ENCODE measurements around the gene SMARCD3.

The SMARCD3 gene

GRCh38 chr7:151236406-151236805 is 12.1 kb downstream of the SMARCD3 start:
- H3K4me3 ChIP-seq (ENCODE audit: low read depth, low read length): no peak overlapping the region
- DNase-seq (ENCODE audit: low read depth): no peak
- TF ChIP-seq, protein P1, sequence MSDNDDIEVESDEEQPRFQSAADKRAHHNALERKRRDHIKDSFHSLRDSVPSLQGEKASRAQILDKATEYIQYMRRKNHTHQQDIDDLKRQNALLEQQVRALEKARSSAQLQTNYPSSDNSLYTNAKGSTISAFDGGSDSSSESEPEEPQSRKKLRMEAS (IDR thresholded peaks at IDR 0.05; ENCODE audit: low read depth, low read length): no peak
- TF ChIP-seq CTCF (IDR thresholded peaks at IDR 0.05; ENCODE audit: low read depth, low read length): no peak
- no peak for TF ChIP-seq POLR2A (IDR thresholded peaks at IDR 0.05; ENCODE audit: extremely low read depth, insufficient read length)
- TF ChIP-seq MYC (IDR thresholded peaks at IDR 0.05; ENCODE audit: low read depth, low read length): no peak

DNA sequence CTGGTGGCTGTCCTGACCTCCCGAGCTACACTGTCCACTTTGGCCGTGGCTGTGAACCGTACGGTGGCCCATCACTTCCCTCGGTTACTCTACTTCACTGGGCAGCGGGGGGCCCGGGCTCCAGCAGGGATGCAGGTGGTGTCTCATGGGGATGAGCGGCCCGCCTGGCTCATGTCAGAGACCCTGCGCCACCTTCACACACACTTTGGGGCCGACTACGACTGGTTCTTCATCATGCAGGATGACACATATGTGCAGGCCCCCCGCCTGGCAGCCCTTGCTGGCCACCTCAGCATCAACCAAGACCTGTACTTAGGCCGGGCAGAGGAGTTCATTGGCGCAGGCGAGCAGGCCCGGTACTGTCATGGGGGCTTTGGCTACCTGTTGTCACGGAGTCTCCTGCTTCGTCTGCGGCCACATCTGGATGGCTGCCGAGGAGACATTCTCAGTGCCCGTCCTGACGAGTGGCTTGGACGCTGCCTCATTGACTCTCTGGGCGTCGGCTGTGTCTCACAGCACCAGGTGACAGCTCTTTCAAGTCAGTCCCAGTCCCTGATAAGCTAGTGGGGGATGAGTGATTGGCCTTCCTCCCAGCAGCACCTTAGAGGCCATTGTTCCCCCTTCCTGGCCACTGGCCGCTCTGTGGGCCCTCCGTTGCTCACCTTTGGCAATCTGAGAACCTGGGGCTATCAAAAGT is 13.3 kb downstream of the SMARCD3 start:
- no peak overlapping the region for H3K4me3 ChIP-seq (ENCODE audit: low read depth, low read length)
- TF ChIP-seq CTCF (IDR thresholded peaks at IDR 0.05; ENCODE audit: low read depth, low read length) (no peak), MYC (IDR thresholded peaks at IDR 0.05; ENCODE audit: low read depth, low read length) (no peak), POLR2A (IDR thresholded peaks at IDR 0.05; ENCODE audit: extremely low read depth, insufficient read length) (no peak)
- TF ChIP-seq, protein P1 (IDR thresholded peaks at IDR 0.05; ENCODE audit: low read depth, low read length): no peak
- no peak for DNase-seq (ENCODE audit: low read depth)

GRCh38 chr7:151233804-151234203 is 14.7 kb downstream of the SMARCD3 start:
- TF ChIP-seq MYC (IDR thresholded peaks at IDR 0.05; ENCODE audit: low read depth, low read length) (no peak), CTCF (IDR thresholded peaks at IDR 0.05; ENCODE audit: low read depth, low read length) (no peak), POLR2A (IDR thresholded peaks at IDR 0.05; ENCODE audit: extremely low read depth, insufficient read length) (no peak)
- TF ChIP-seq, protein P1 (IDR thresholded peaks at IDR 0.05; ENCODE audit: low read depth, low read length): no peak
- peak overlapping the region; percentile 92 for H3K4me3 ChIP-seq (ENCODE audit: low read depth, low read length)
- no peak for DNase-seq (ENCODE audit: low read depth)

DNA sequence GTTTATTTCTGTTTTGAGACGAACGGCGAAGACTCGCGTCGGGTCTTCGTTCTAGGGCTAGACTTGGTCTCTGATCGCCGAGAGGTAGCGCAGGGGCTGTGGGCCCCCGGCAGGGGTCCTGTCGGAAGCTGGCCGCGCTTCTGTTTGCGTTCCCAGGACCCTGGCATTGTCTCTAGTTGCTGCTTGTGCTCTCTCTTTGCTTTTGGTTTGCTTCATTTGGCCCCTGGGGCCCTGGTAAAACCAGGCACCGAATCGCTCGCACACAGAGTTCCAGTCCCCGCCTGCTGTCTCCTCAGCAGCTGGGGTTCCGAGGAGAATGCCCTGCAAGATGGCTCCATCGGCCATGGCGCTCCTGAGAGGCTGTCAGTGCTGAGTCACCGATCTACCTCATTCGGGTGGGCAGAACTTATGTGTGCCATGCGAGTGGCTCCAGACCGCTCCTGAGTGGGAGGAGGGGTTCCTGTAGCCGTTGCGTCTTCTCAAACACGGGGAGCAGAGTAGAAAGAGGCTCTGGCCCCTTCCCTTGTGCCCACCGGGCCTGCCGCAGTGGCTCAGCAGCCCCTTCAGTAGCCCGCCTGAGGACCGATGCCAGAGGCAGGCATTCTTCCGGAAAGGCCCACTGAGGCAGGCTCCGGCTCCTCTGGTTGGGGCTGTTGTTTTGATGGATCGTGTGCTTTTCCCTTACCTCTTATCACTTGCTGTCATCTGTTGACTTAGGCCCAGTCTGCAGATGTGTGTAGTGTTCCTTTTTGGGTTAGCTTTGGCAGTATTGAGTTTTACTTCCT is 15.4 kb downstream of the SMARCD3 start:
- peak; percentile 58 for TF ChIP-seq MYC (IDR thresholded peaks at IDR 0.05; ENCODE audit: low read depth, low read length)
- peak; percentile 28 for TF ChIP-seq POLR2A (IDR thresholded peaks at IDR 0.05; ENCODE audit: extremely low read depth, insufficient read length)
- TF ChIP-seq CTCF (IDR thresholded peaks at IDR 0.05; ENCODE audit: low read depth, low read length): no peak
- TF ChIP-seq, protein P1 (IDR thresholded peaks at IDR 0.05; ENCODE audit: low read depth, low read length): peak; percentile 75
- peak overlapping the region; percentile 92 for H3K4me3 ChIP-seq (ENCODE audit: low read depth, low read length)
- peak; percentile 91 for DNase-seq (ENCODE audit: low read depth)

GRCh38 chr7:151232091-151232916 is 16.2 kb downstream of the SMARCD3 start, which contains the start of gene CHPF2:
Gene CHPF2, plus strand, starts transcription at chr7:151232483. Its CDS starts 1,529 bp downstream, at chr7:151234012.
- TF ChIP-seq MYC (IDR thresholded peaks at IDR 0.05; ENCODE audit: low read depth, low read length) (peak; percentile 53; the same call in 1 of the 2 replicates), POLR2A (IDR thresholded peaks at IDR 0.05; ENCODE audit: extremely low read depth, insufficient read length) (peak; percentile 87), CTCF (IDR thresholded peaks at IDR 0.05; ENCODE audit: low read depth, low read length) (no peak)
- TF ChIP-seq, protein P1 (IDR thresholded peaks at IDR 0.05; ENCODE audit: low read depth, low read length): peak; percentile 80
- peak within 1 kb of the TSS; percentile 92 for H3K4me3 ChIP-seq (ENCODE audit: low read depth, low read length)
- DNase-seq (ENCODE audit: low read depth): peak; percentile 97

Data from NB4 (cell line).